ENCODE results near the gene SPAG16.

DNA sequence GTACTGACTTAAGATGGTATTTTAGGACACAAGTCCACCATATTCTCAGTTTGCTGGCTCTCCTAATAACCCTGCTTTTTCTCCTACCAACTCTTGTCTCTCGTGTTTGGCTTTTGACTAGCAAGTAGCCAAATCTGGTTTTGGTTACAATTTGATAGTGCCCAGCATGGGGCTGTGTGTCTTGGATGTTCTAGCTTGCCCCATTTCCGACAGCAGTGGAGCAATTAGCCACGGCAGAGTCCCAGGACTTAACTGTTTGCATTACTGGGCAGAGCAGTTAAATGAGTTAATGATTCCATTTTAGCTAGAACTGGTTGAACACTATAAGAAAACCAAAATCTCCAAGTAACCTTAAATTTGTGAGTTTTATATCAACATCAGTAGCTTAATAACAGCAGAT lies 18.6 kb upstream of the SPAG16 start:
- TF ChIP-seq CTCF (IDR thresholded peaks at IDR 0.05; ENCODE audit: insufficient read depth, low read length, poor library complexity, severe bottlenecking) (no peak), EZH2phosphoT487 (conservative IDR thresholded peaks at IDR 0.05; ENCODE audit: low read length) (no peak)
